ENCODE measurements around the gene SLC24A4.

DNA sequence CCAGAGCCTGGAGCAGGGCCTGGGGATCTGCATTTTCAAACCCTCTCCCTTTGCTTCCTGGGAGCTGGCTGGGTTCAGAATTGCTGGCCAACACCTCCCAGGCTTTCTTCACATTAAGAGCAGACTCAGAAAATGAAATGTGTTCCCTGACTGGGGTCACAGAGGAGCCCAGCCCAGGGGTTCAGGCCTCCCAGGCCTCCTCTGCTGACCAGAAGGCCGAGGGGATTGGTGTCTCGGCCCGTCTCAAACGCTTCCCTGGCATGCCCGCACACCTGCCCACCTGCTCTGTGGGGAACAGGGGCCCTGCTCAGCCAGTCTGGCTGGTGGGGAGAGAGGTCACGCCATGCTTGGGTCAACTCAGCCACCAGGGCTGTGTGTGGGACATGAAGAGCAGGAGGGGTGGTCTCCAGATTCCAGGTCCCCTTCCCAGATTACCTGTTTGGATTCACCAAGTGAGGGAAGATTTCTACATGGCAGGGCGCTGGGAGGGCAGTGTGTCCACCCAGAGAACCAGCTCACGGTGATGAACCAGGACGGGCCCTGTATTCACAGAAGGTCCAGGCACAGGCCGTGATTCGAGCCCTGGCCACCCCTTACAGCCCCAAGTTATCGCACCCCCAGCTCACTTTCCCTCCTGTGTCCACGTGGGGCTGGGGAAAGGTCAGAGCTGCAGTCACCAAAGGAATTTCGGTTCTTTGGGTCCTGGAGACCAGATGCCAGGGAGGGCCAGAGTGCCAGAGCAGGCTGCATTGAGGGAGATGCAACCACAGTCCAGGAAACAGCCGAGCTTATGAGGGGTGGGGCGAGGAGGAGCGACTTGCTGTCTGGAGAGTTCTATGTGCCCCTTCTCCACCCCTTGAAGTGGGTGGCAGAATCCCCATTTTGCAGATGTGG lies 135.4 kb downstream of the SLC24A4 start:
- TF ChIP-seq, protein P1, sequence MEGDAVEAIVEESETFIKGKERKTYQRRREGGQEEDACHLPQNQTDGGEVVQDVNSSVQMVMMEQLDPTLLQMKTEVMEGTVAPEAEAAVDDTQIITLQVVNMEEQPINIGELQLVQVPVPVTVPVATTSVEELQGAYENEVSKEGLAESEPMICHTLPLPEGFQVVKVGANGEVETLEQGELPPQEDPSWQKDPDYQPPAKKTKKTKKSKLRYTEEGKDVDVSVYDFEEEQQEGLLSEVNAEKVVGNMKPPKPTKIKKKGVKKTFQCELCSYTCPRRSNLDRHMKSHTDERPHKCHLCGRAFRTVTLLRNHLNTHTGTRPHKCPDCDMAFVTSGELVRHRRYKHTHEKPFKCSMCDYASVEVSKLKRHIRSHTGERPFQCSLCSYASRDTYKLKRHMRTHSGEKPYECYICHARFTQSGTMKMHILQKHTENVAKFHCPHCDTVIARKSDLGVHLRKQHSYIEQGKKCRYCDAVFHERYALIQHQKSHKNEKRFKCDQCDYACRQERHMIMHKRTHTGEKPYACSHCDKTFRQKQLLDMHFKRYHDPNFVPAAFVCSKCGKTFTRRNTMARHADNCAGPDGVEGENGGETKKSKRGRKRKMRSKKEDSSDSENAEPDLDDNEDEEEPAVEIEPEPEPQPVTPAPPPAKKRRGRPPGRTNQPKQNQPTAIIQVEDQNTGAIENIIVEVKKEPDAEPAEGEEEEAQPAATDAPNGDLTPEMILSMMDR (IDR thresholded peaks at IDR 0.05; ENCODE audit: poor library complexity, severe bottlenecking), result no peak
- TF ChIP-seq EZH2 (IDR thresholded peaks at IDR 0.05; ENCODE audit: borderline replicate concordance, insufficient read depth, low read length, poor library complexity, severe bottlenecking) (no peak), POLR2AphosphoS5 (IDR thresholded peaks at IDR 0.05) (no peak), TAF1 (IDR thresholded peaks at IDR 0.05; ENCODE audit: low read depth) (no peak), RAD21 (conservative IDR thresholded peaks at IDR 0.05) (no peak), SMC3 (conservative IDR thresholded peaks at IDR 0.05; ENCODE audit: poor library complexity) (no peak)

Measured in neural cell (in vitro differentiated cells).